SJCRH30 (cell line): ENCODE results near the gene RPS6KC1. TPM values are rescaled to one million over a fixed set of nuclear protein-coding genes. Genes with fewer than 3 reads are reported as not detected.
A peak's percentile ranks its signal among the peaks of the same experiment; 100 is the strongest.
"Not testable (repeated sequence)": the region's sequence is repeated elsewhere in the genome, so short reads cannot be mapped to it uniquely, and the experiment has no call there.

Experiments used
- DNase-seq, 2 experiments: peaks; one replicate each; pipeline ENCODE4 v3.0.0-alpha.2; 2015 to 2020
- H3K27ac ChIP-seq: fragments of 250-450 bp; sonication (Bioruptor Pico); 2 replicates; pipeline ENCODE4 v1.5.1; 2020; ENCODE audit warnings: mild to moderate bottlenecking, moderate library complexity
- H3K27me3 ChIP-seq: fragments of 250-450 bp; sonication (Bioruptor Pico); 2 replicates; pipeline ENCODE4 v1.5.1; 2020; ENCODE audit warnings: mild to moderate bottlenecking, moderate library complexity
- H3K36me3 ChIP-seq: fragments of 250-450 bp; sonication (Bioruptor Pico); 2 replicates; pipeline ENCODE4 v1.5.1; 2020; ENCODE audit warnings: mild to moderate bottlenecking, moderate library complexity
- H3K4me1 ChIP-seq: fragments of 250-450 bp; sonication (Bioruptor Pico); 2 replicates; pipeline ENCODE4 v1.5.1; 2020; ENCODE audit warnings: mild to moderate bottlenecking, moderate library complexity
- H3K4me3 ChIP-seq: fragments of 250-450 bp; sonication (Bioruptor Pico); 2 replicates; pipeline ENCODE4 v1.5.1; 2020; ENCODE audit warnings: mild to moderate bottlenecking, moderate library complexity
- H3K9me3 ChIP-seq: fragments of 250-450 bp; sonication (Bioruptor Pico); replicated peaks from 2 replicates; pipeline ENCODE4 v1.5.1; 2020; ENCODE audit warnings: mild to moderate bottlenecking, moderate library complexity
- total RNA-seq: library from RNA; depleted of rRNA; stranded (reverse); fragments of >200 nt; shearing (Covaris generic); gene quantifications from 2 replicates; pipeline ENCODE4 v1.2.3, GENCODE V29; 2014

The RPS6KC1 gene
- total RNA-seq, 1 experiment from 2014 or later = 37.4 TPM

GRCh38 chr1:213067352-213067751 lies 16.3 kb downstream of the RPS6KC1 start:
- H3K36me3 ChIP-seq = no peaks in the 10 kb centered on the region
- no peak for DNase-seq
- no peak overlapping the region for H3K27ac ChIP-seq
- H3K4me1 ChIP-seq = peaks cover 16% of the 10 kb centered on the region
- H3K4me3 ChIP-seq = no peak overlapping the region
- no peaks in the 10 kb centered on the region for H3K27me3 ChIP-seq
- H3K9me3 ChIP-seq = no peaks in the 10 kb centered on the region

- peak; percentile 73 to 85 for DNase-seq
- H3K4me1 ChIP-seq = peaks cover 16% of the 10 kb centered on the region
- no peak overlapping the region for H3K4me3 ChIP-seq
- no peaks in the 10 kb centered on the region for H3K9me3 ChIP-seq
- H3K27me3 ChIP-seq = no peaks in the 10 kb centered on the region
- peaks cover 10% of the 10 kb centered on the region for H3K36me3 ChIP-seq
- H3K27ac ChIP-seq = peak overlapping the region; percentile 43
Observed at GRCh38 chr1:213070406-213070805, 19.4 kb downstream of the RPS6KC1 start.

GRCh38 chr1:213075725-213076124 lies 24.7 kb downstream of the RPS6KC1 start:
- no peak overlapping the region for H3K4me3 ChIP-seq
- no peaks in the 10 kb centered on the region for H3K27me3 ChIP-seq
- H3K9me3 ChIP-seq = no peaks in the 10 kb centered on the region
- H3K4me1 ChIP-seq = peaks cover 2% of the 10 kb centered on the region
- DNase-seq = no peak
- H3K27ac ChIP-seq = no peak overlapping the region
- peaks cover 38% of the 10 kb centered on the region for H3K36me3 ChIP-seq

- Histone ChIP-seq H3K4me1 (no peaks in the 10 kb centered on the region; the same call in 1 of the 2 replicates), H3K27ac (no peak overlapping the region), H3K4me3 (no peak overlapping the region), H3K9me3 (no peaks in the 10 kb centered on the region; the same call in 1 of the 2 replicates), H3K27me3 (no peaks in the 10 kb centered on the region), H3K36me3 (peaks cover 71% of the 10 kb centered on the region)
- no peak for DNase-seq
Observed at GRCh38 chr1:213082420-213083111, 31.5 kb downstream of the RPS6KC1 start.

GRCh38 chr1:213083112-213083445 lies 32.0 kb downstream of the RPS6KC1 start:
- Histone ChIP-seq H3K36me3 (peaks cover 71% of the 10 kb centered on the region), H3K4me1 (no peaks in the 10 kb centered on the region), H3K4me3 (no peak overlapping the region), H3K9me3 (no peaks in the 10 kb centered on the region; the same call in 1 of the 2 replicates), H3K27me3 (no peaks in the 10 kb centered on the region), H3K27ac (no peak overlapping the region)
- DNase-seq = no peak

GRCh38 chr1:213087911-213088310 lies 36.9 kb downstream of the RPS6KC1 start:
- Histone ChIP-seq H3K36me3 (peaks cover 49% of the 10 kb centered on the region), H3K4me1 (no peaks in the 10 kb centered on the region), H3K27ac (no peak overlapping the region), H3K27me3 (no peaks in the 10 kb centered on the region), H3K9me3 (no peaks in the 10 kb centered on the region; the same call in 1 of the 2 replicates), H3K4me3 (no peak overlapping the region)
- DNase-seq = no peak

- Histone ChIP-seq H3K27me3 (no peaks in the 10 kb centered on the region), H3K36me3 (peaks cover 33% of the 10 kb centered on the region), H3K9me3 (no peaks in the 10 kb centered on the region; the same call in 1 of the 2 replicates), H3K4me1 (no peaks in the 10 kb centered on the region), H3K4me3 (no peak overlapping the region), H3K27ac (no peak overlapping the region)
- no peak for DNase-seq
Observed at GRCh38 chr1:213089924-213090677, 39.1 kb downstream of the RPS6KC1 start.

GRCh38 chr1:213094446-213094845 lies 43.4 kb downstream of the RPS6KC1 start:
- H3K27ac ChIP-seq = no peak overlapping the region
- no peak overlapping the region for H3K4me3 ChIP-seq
- H3K36me3 ChIP-seq = peaks cover 12% of the 10 kb centered on the region
- no peaks in the 10 kb centered on the region for H3K27me3 ChIP-seq
- no peak for DNase-seq
- no peaks in the 10 kb centered on the region for H3K4me1 ChIP-seq
- no peaks in the 10 kb centered on the region for H3K9me3 ChIP-seq

GRCh38 chr1:213095467-213095866 lies 44.4 kb downstream of the RPS6KC1 start:
- peaks cover 3% of the 10 kb centered on the region; the same call in 1 of the 2 replicates for H3K9me3 ChIP-seq
- no peaks in the 10 kb centered on the region for H3K27me3 ChIP-seq
- no peaks in the 10 kb centered on the region for H3K4me1 ChIP-seq
- no peak overlapping the region for H3K4me3 ChIP-seq
- H3K27ac ChIP-seq = no peak overlapping the region
- peaks cover 12% of the 10 kb centered on the region for H3K36me3 ChIP-seq
- no peak for DNase-seq

- Histone ChIP-seq H3K36me3 (peaks cover 9% of the 10 kb centered on the region), H3K9me3 (peaks cover 5% of the 10 kb centered on the region; the same call in 1 of the 2 replicates), H3K27ac (no peak overlapping the region), H3K4me1 (no peaks in the 10 kb centered on the region), H3K27me3 (no peaks in the 10 kb centered on the region), H3K4me3 (no peak overlapping the region)
- DNase-seq = no peak
Observed at GRCh38 chr1:213099682-213100399, 48.8 kb downstream of the RPS6KC1 start.

- DNase-seq, H3K36me3 ChIP-seq, H3K27me3 ChIP-seq, H3K27ac ChIP-seq, H3K4me3 ChIP-seq, H3K4me1 ChIP-seq, H3K9me3 ChIP-seq: not testable (repeated sequence)
Observed at GRCh38 chr1:213100565-213100964, 49.5 kb downstream of the RPS6KC1 start.

- Histone ChIP-seq H3K9me3 (peaks cover 5% of the 10 kb centered on the region; the same call in 1 of the 2 replicates), H3K4me3 (no peak overlapping the region), H3K27ac (no peak overlapping the region), H3K27me3 (no peaks in the 10 kb centered on the region), H3K36me3 (peaks cover 12% of the 10 kb centered on the region; the same call in 1 of the 2 replicates), H3K4me1 (no peaks in the 10 kb centered on the region)
- no peak for DNase-seq
Observed at GRCh38 chr1:213103377-213104306, 52.6 kb downstream of the RPS6KC1 start.

- H3K9me3 ChIP-seq = peaks cover 5% of the 10 kb centered on the region; the same call in 1 of the 2 replicates
- H3K36me3 ChIP-seq = peaks cover 12% of the 10 kb centered on the region; the same call in 1 of the 2 replicates
- DNase-seq = no peak
- H3K27ac ChIP-seq = no peak overlapping the region
- H3K27me3 ChIP-seq = no peaks in the 10 kb centered on the region
- no peaks in the 10 kb centered on the region for H3K4me1 ChIP-seq
- no peak overlapping the region for H3K4me3 ChIP-seq
Observed at GRCh38 chr1:213104604-213105003, 53.6 kb downstream of the RPS6KC1 start.

- Histone ChIP-seq H3K27ac (no peak overlapping the region), H3K4me3 (no peak overlapping the region), H3K4me1 (peaks cover 11% of the 10 kb centered on the region), H3K27me3 (no peaks in the 10 kb centered on the region), H3K36me3 (peaks cover 12% of the 10 kb centered on the region; the same call in 1 of the 2 replicates), H3K9me3 (no peaks in the 10 kb centered on the region)
- no peak for DNase-seq
Observed at GRCh38 chr1:213106298-213106697, 55.3 kb downstream of the RPS6KC1 start.
